Skin epidermis (tissue), 12 donors: ENCODE data around the gene PTPN6.

Experiments
- H3K27ac ChIP-seq, 21 experiments: fragments of 200-600 bp; sonication (generic) in 11 of 21; one replicate each; pipeline ENCODE4 v1.5.0; 2020; ENCODE audit warnings: mild to moderate bottlenecking in 3 of 21, inconsistent platforms in 2 of 21, moderate library complexity in 2 of 21
- H3K4me3 ChIP-seq, 7 experiments: fragments of 200-600 bp; sonication (generic) in 2 of 7; one replicate each; pipeline ENCODE4 v1.5.0; 2020; ENCODE audit warnings: inconsistent platforms in 2 of 7, mild to moderate bottlenecking in 2 of 7, moderate library complexity in 1 of 7

Gene PTPN6

GRCh38 chr12:6937481-6938352, 13.4 kb upstream of the PTPN6 start:
- Histone ChIP-seq H3K27ac (peak overlapping the region; percentile 53 to 98 (median 94)), H3K4me3 (peak overlapping the region; percentile 41 to 67 (median 62))

- Histone ChIP-seq H3K27ac (peak overlapping the region in 18 of 21 experiments; percentile 2 to 98 (median 94)), H3K4me3 (peak overlapping the region in 3 of 7 experiments; percentile 52 to 67 (median 65))
Observed at GRCh38 chr12:6938353-6939190, 12.6 kb upstream of the PTPN6 start.

GRCh38 chr12:6939191-6939540, 12.0 kb upstream of the PTPN6 start:
- Histone ChIP-seq H3K27ac (peak overlapping the region in 6 of 21 experiments; percentile 2 to 97 (median 76)), H3K4me3 (no peak overlapping the region)

GRCh38 chr12:6941267-6941666, 9.9 kb upstream of the PTPN6 start:
- H3K27ac ChIP-seq, result peak overlapping the region in 2 of 21 experiments; percentile 18 to 45
- H3K4me3 ChIP-seq, result no peak overlapping the region

- H3K27ac ChIP-seq, result peak overlapping the region in 1 of 21 experiments; percentile 45
- H3K4me3 ChIP-seq, result no peak overlapping the region
Observed at GRCh38 chr12:6941782-6942181, 9.4 kb upstream of the PTPN6 start.

GRCh38 chr12:6942331-6942665, 8.9 kb upstream of the PTPN6 start:
- Histone ChIP-seq H3K4me3 (no peak overlapping the region), H3K27ac (peak overlapping the region in 12 of 21 experiments; percentile 89 to 99 (median 94))

GRCh38 chr12:6943389-6943721, 7.8 kb upstream of the PTPN6 start:
- Histone ChIP-seq H3K4me3 (peak overlapping the region in 6 of 7 experiments; percentile 47 to 63 (median 56)), H3K27ac (peak overlapping the region in 20 of 21 experiments; percentile 83 to 99 (median 92))

- Histone ChIP-seq H3K27ac (peak within 1 kb of the TSS; percentile 37 to 99 (median 92)), H3K4me3 (peak within 1 kb of the TSS; percentile 47 to 63 (median 59))
Observed at GRCh38 chr12:6943722-6944380, 7.3 kb upstream of the PTPN6 start, which contains the start of the genes C12orf57 and RNU7-1. TSS of gene C12orf57 (plus strand) at chr12:6944022. CDS start at chr12:6944122, 100 bp downstream. TSS of gene RNU7-1 (plus strand) at chr12:6943816.

- Histone ChIP-seq H3K27ac (peak overlapping the region; percentile 37 to 99 (median 92)), H3K4me3 (peak overlapping the region; percentile 47 to 63 (median 59))
Observed at GRCh38 chr12:6944381-6945186, 6.6 kb upstream of the PTPN6 start.

- Histone ChIP-seq H3K4me3 (peak overlapping the region in 6 of 7 experiments; percentile 27 to 46 (median 39)), H3K27ac (peak overlapping the region in 20 of 21 experiments; percentile 54 to 99 (median 83))
Observed at GRCh38 chr12:6945613-6946012, 5.5 kb upstream of the PTPN6 start.

GRCh38 chr12:6946033-6946919, 4.9 kb upstream of the PTPN6 start:
- peak overlapping the region in 20 of 21 experiments; percentile 54 to 99 (median 82) for H3K27ac ChIP-seq
- peak overlapping the region; percentile 27 to 46 (median 36) for H3K4me3 ChIP-seq

GRCh38 chr12:6946920-6947374, 4.2 kb upstream of the PTPN6 start:
- Histone ChIP-seq H3K27ac (peak overlapping the region in 19 of 21 experiments; percentile 54 to 99 (median 81)), H3K4me3 (peak overlapping the region; percentile 27 to 46 (median 36))

GRCh38 chr12:6947615-6948014, 3.5 kb upstream of the PTPN6 start:
- H3K4me3 ChIP-seq, result no peak overlapping the region
- H3K27ac ChIP-seq, result peak overlapping the region in 2 of 21 experiments; percentile 18 to 97

- H3K27ac ChIP-seq, result peak overlapping the region in 13 of 21 experiments; percentile 11 to 99 (median 70)
- H3K4me3 ChIP-seq, result no peak overlapping the region
Observed at GRCh38 chr12:6948873-6949594, 2.1 kb upstream of the PTPN6 start.

GRCh38 chr12:6950401-6950801, 755 bp upstream of the PTPN6 start:
- H3K27ac ChIP-seq, result peak overlapping the region in 15 of 21 experiments; percentile 48 to 99 (median 90)
- H3K4me3 ChIP-seq, result peak overlapping the region in 1 of 7 experiments; percentile 45

- H3K4me3 ChIP-seq, result peak overlapping the region; percentile 30 to 50 (median 45)
- peak overlapping the region; percentile 28 to 99 (median 88) for H3K27ac ChIP-seq
Observed at GRCh38 chr12:6951551-6952120, 480 bp downstream of the PTPN6 start.
